T-helper 17 cell (primary cell): ENCODE data around the gene HOXB4. TPM values are rescaled to one million over a fixed set of nuclear protein-coding genes. Genes with fewer than 3 reads are reported as not detected.

Source experiments
- ATAC-seq: fragments of 150-1000 bp; cut with Tn5 transposase; 2 replicates; pipeline ENCODE4 v1.10.0; 2021; ENCODE audit warnings: mild to moderate bottlenecking, moderate library complexity
- DNase-seq, 3 donors: peaks; one replicate each; pipeline versions ENCODE4 v3.0.0 to v3.0.0-alpha.2; 2020 to 2021
- H3K9me3 ChIP-seq: one replicate; pipeline ENCODE4 v1.7.0; 2013; ENCODE audit warnings: low read length, mild to moderate bottlenecking; ENCODE audit not compliant: control insufficient read depth, poor library complexity, severe bottlenecking
- H3K27ac Mint-ChIP-seq: one replicate; pipeline ENCODE4 v1.8.0; 2022; ENCODE audit warnings: mild to moderate bottlenecking, moderate library complexity, mixed read lengths
- H3K27me3 Mint-ChIP-seq: one replicate; pipeline ENCODE4 v1.8.0; 2022; ENCODE audit warnings: mixed read lengths
- H3K36me3 Mint-ChIP-seq: one replicate; pipeline ENCODE4 v1.8.0; 2022; ENCODE audit warnings: low read depth, mixed read lengths
- H3K4me1 Mint-ChIP-seq: one replicate; pipeline ENCODE4 v1.8.0; 2022; ENCODE audit warnings: mild to moderate bottlenecking, mixed read lengths
- H3K4me3 Mint-ChIP-seq: one replicate; pipeline ENCODE4 v1.8.0; 2022; ENCODE audit warnings: mild to moderate bottlenecking, moderate library complexity, mixed read lengths
- total RNA-seq, 4 donors: library from RNA in 2 of 4; stranded (reverse) in 2 of 4; gene quantifications; one replicate each; pipeline ENCODE4 v1.2.3 and lab custom pipeline; 2022 to 2026

The HOXB4 gene
- total RNA-seq, 2 donors from 2014 or later: 0.91 to 1.8 TPM

DNA sequence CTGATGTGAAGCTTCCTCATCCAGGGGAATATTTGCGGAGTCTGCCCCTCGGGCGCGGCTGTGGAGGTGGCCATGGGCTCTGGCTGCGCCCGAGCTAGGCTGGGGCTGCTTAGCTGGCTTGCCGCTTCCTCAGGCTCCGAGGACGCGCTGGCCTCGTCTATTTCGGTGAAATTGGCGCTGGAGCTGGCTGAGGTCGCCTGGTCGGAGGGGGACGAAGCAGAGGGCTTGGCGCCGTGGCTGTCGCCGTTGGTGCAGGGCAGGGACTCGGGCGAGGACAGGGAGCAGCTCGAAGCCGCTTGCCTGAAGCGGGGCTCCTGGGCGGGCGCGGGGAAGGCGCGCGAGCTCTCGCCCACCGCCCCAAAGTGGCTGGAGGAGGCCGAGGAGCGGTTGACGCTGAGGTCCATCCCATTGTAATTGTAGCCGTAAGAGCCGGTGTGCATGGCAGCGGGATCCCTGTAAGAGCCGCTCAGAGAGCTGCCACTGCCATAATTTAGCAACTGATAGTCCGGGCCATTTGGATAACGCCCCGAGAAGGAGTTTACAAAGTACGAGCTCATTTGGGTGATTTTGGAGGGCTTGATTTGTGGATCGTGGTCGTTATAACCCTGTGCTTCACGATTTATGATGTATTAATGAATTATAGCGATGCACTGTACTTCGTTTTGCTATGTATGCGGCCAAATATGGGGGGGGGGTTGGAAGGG, 15.1 kb upstream of the HOXB4 start, which contains the start of gene HOXB5:
Gene HOXB5 (minus strand): TSS at position 654 of the 704 bp plus-strand sequence. CDS start 97 bp downstream, at position 557.
- Mint-ChIP-seq H3K27ac (peak within 1 kb of the TSS; percentile 49), H3K4me1 (peaks cover 40% of the 10 kb centered on the region), H3K27me3 (peaks cover 93% of the 10 kb centered on the region), H3K4me3 (peak within 1 kb of the TSS; percentile 88), H3K36me3 (peaks cover 6% of the 10 kb centered on the region)
- no peaks in the 10 kb centered on the region for H3K9me3 ChIP-seq
- DNase-seq (no peak), ATAC-seq (peak; percentile 32)

DNA sequence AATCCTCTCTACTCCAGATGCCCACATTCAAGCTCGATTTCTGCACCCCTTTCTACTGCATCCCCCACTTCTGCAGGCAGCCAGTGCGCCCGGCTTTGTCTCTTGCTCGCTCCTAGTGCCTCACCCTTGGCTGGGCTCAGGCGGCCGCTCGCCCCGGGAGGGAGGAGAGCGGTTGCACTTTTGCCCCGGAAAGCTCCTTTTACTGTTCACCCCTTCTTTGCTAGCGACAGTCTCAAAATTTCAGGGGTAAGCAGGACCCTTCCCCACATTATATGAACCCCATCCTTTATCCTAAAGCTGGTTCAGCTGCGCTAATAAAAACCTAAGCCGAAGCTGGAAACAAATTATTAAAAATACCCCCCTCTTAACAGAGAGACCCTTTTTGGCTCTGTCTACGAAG, 14.4 kb upstream of the HOXB4 start:
- peak overlapping the region; percentile 88 for H3K4me3 Mint-ChIP-seq
- no peak for DNase-seq
- peaks cover 93% of the 10 kb centered on the region for H3K27me3 Mint-ChIP-seq
- peak overlapping the region; percentile 49 for H3K27ac Mint-ChIP-seq
- no peaks in the 10 kb centered on the region for H3K9me3 ChIP-seq
- H3K36me3 Mint-ChIP-seq: peaks cover 5% of the 10 kb centered on the region
- ATAC-seq: peak; percentile 28
- H3K4me1 Mint-ChIP-seq: peaks cover 36% of the 10 kb centered on the region

DNA sequence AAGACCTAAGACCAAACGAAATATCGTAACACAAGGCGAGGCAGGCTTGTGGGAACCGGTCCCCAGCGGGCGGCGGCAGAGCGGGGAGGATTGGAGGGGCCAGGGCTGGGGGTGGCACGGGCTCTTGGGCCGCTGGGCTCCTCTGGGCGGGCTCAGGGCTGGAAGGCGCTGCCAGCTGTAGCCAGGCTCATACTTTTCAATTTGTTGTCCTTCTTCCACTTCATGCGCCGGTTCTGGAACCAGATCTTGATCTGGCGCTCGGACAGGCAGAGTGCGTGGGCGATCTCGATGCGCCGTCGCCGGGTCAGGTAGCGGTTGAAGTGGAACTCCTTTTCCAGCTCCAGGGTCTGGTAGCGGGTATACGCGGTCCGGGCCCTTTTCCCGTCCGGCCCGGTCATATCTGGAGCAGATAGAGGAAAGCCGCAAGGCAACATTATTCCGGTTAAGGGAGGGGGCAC, 13.9 kb upstream of the HOXB4 start:
- DNase-seq (no peak), ATAC-seq (no peak)
- peak overlapping the region; percentile 12 for H3K4me3 Mint-ChIP-seq
- peaks cover 93% of the 10 kb centered on the region for H3K27me3 Mint-ChIP-seq
- peaks cover 33% of the 10 kb centered on the region for H3K4me1 Mint-ChIP-seq
- H3K9me3 ChIP-seq: no peaks in the 10 kb centered on the region
- peaks cover 4% of the 10 kb centered on the region for H3K36me3 Mint-ChIP-seq
- no peak overlapping the region for H3K27ac Mint-ChIP-seq

DNA sequence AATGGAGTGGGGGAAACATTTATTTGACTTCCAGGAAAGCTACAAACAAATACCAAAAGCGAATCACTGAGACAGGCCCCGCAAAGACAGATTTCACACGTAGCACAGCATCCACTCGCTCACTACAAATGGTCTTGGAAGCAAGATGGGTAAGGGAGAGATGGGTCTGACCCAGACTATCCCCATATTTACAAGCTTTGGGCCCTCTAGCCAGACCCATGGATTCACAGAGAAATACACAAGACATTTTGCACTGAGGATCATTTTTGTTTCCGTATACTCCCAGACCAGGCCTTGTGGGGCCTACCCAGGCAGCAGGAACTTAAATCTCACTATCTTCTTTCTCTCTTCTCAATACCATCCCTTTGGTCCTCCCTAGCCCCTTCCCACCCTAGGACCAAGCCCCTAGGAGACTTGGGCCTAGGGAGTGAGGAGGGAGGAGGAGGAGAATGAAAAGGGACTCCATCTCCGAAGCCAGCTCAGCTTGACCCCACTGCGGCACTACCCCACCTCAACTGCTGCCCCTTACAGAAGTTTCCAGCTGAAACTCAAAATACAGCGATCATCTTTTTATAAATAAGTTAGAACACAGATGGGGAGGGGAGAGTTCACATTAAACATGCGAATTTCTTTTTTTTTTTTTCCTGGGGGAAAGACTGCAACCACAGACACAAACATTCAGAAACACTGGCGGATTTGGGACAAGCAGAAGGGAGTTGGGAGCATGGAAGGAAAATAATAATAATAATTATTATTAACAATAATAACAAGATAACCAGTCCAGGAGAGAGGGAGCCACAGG, 13.3 kb upstream of the HOXB4 start:
- Mint-ChIP-seq H3K4me3 (peak overlapping the region; percentile 12), H3K27me3 (peaks cover 93% of the 10 kb centered on the region), H3K4me1 (peaks cover 27% of the 10 kb centered on the region), H3K27ac (no peak overlapping the region), H3K36me3 (peaks cover 3% of the 10 kb centered on the region)
- ATAC-seq (no peak), DNase-seq (no peak)
- H3K9me3 ChIP-seq: no peaks in the 10 kb centered on the region

DNA sequence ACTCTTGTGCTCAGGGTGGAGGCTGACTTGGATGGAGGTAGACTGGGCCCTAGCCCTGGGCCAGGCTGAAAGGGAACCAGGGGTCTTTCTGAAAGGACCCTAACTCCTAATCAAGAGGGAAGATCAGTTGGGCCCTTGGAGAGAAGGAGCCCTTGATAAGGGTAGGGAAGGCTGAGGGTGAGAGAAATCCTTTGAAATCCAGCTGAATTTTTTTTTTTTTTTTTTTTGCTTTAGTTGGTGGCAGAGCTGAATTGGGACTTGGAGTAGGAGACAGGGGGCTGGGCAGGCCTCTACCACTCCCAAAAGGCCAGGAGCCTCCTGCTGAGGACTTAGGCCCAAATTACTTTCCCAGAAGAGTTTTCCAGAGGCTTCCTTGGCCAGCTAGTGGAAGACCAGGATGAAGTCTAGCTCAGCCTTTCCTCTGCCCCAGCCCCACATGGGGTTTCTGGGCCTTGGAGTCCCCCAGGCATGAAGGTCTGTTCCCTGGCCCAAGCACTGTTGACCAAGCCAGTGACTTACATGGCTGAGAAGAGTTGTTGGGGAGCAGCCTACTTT, 12.5 kb upstream of the HOXB4 start:
- Mint-ChIP-seq H3K36me3 (peaks cover 2% of the 10 kb centered on the region), H3K4me1 (peaks cover 28% of the 10 kb centered on the region), H3K27ac (peak overlapping the region; percentile 11), H3K27me3 (peaks cover 93% of the 10 kb centered on the region), H3K4me3 (no peak overlapping the region)
- no peak for ATAC-seq
- no peak for DNase-seq
- H3K9me3 ChIP-seq: no peaks in the 10 kb centered on the region

DNA sequence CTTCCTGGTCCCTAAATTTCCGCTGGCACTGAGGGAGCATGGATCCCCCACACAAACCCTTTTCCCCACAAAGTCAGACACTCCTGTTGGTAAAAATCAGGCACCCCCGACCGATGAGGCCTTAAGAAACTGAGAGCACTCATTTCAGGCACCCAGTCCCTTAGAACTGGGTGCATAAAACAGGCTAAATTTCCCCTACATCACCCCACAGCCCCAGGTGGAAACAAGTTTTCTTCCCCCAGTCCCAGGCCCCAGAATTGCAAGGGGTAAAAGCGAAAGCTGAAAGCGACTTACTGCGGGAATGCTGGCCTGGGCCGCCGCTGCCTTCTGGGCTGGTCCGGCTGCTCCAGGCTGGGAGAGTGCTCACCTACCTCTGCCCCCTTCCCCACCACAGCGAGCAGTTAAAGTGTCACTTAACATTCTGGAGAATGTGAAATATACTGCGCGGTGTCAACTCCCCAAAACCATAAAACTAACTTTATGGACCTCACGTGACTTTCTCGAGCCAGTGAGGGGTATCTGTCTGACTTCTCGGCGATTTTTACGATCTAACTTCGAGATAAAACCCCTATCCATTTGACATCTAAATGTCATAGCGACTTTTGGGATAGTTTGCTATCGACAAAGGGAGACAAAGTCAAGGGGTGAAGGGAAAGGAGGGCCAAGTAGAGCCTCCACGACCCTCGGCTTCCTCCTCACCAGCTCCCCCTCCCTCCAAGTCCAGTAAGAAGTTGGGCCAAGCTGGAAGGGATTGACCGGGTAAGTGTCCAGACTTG, 11.9 kb upstream of the HOXB4 start, which contains the start of gene HOXB3:
Gene HOXB3 (minus strand): TSS at position 411 of the 776 bp plus-strand sequence. CDS start 37,767 bp downstream, outside the sequence.
- no peaks in the 10 kb centered on the region for H3K9me3 ChIP-seq
- no peak for ATAC-seq
- Mint-ChIP-seq H3K4me1 (peaks cover 35% of the 10 kb centered on the region), H3K4me3 (no peak within 1 kb of the TSS), H3K36me3 (peaks cover 2% of the 10 kb centered on the region), H3K27me3 (peaks cover 93% of the 10 kb centered on the region), H3K27ac (peak within 1 kb of the TSS; percentile 11)
- no peak for DNase-seq

DNA sequence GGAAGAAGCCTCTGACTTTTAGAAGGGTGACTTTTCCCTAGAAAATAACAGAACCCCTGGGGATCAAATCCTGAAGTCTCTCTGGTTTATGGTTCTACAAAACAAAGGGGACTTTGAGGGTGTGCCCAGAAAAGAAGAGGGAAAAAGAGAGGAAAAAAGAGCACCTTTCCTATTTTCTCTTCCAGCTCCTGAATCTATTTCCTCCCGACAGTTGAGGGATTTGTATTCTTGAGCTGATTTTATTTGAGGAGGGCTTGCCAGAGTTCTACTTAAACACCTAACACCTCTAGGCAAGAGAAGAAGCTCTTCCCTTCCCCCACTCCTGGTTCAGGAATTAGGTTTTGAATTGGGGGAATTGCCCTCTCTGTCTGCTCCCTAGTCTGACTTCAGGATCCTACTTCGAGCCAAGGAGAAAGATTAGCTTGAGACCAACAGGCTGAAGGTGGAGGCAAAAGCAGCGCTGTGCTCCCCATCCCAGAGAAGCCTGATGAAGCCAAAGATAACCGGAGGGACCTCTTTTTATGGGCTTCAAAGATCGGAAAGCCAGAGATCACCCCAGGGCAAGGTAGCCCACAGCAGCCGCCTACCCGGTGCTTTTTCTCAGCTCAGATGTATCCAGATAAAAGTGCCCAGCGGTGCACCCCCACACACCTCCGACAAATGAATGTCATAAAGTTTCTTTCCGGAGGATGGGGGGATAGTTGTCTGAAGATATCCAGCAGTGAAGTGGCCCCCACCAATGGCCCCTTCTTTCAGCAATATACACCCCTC, 11.1 kb upstream of the HOXB4 start:
- Mint-ChIP-seq H3K36me3 (peaks cover 2% of the 10 kb centered on the region), H3K4me3 (no peak overlapping the region), H3K27ac (no peak overlapping the region), H3K27me3 (peaks cover 88% of the 10 kb centered on the region), H3K4me1 (peaks cover 40% of the 10 kb centered on the region)
- no peaks in the 10 kb centered on the region for H3K9me3 ChIP-seq
- DNase-seq (no peak), ATAC-seq (no peak)

DNA sequence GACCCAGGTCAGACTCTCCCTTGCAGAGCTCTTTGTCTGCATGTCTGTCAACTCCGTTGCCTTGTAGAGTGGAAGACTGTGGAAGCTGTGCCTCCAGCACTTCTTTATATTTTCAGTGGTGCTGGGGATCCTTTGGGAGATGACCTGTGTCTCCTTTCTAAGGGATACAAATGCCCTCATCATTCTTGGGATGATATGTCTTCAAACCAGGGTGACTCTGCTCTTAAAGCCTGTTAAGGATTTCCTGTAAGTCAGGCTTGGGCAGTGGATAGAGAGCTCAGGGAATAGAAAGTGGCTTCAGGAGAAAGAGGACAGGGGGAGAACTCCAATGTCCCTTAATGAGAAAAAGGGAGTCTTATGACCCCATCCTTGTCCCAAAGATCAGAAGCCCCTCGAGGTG, 10.4 kb upstream of the HOXB4 start:
- Mint-ChIP-seq H3K4me1 (peaks cover 34% of the 10 kb centered on the region), H3K27ac (no peak overlapping the region), H3K27me3 (peaks cover 90% of the 10 kb centered on the region), H3K4me3 (no peak overlapping the region), H3K36me3 (peaks cover 2% of the 10 kb centered on the region)
- ATAC-seq: no peak
- no peak for DNase-seq
- H3K9me3 ChIP-seq: no peaks in the 10 kb centered on the region

DNA sequence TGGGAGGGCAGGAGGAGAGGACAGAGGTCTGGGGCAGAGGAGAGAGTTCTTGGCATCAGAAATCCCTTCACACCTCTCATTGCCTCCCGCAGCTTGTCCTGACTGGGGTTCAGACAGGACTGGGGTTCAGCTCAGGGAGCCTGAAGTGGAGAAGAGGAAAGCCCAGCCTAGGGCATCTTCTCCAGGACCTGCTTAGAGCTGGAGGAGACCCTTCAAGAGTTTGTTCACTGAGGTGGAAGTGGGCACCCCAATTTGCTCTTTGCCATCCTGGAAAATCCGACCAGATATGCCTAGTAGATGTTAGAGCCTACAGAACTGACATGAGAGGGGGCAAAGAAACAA, 9.9 kb upstream of the HOXB4 start:
- no peak overlapping the region for H3K4me3 Mint-ChIP-seq
- H3K36me3 Mint-ChIP-seq: peaks cover 2% of the 10 kb centered on the region
- DNase-seq (no peak), ATAC-seq (no peak)
- peaks cover 31% of the 10 kb centered on the region for H3K4me1 Mint-ChIP-seq
- H3K27me3 Mint-ChIP-seq: peaks cover 92% of the 10 kb centered on the region
- H3K27ac Mint-ChIP-seq: no peak overlapping the region
- no peaks in the 10 kb centered on the region for H3K9me3 ChIP-seq

DNA sequence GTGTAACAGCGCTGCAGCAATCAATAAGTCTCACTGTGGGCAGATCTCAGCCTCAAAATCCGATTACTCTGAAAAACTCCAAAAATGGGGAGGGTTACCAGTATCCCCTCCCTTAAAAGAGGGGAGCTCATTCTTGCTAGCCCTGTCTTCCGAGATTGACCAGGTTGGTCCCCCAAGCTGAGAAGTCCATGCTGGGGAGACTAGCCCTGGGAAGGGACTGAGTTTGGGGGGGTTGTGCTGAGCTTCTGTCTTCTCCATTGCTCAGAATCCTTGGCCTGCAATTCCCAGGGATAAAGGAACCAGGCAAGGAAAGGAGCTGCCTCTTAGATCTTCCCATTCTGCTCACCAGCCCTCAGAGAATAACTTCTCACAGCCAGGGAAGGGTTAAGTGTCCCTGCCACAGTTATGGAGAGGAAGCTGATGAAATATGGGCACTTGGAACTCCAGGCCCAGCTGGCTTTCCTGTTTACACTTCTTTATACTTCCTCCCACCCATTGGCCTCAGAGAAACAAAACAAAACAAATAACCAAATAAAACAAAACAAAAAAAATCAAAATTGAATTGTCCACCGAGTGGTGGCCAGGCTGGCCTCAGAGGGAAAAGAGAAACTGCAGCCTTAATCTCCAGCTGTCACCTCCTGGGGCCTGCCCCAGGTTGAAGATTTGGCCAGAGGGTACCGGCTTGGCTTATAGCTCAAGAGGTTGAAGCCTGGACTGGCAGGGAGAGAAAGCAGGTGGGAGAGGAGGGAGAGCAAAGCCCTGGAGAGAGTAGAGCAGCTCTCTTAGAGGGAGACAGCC, 9.3 kb upstream of the HOXB4 start:
- no peaks in the 10 kb centered on the region for H3K9me3 ChIP-seq
- Mint-ChIP-seq H3K4me3 (no peak overlapping the region), H3K4me1 (peaks cover 28% of the 10 kb centered on the region), H3K27me3 (peaks cover 92% of the 10 kb centered on the region), H3K27ac (no peak overlapping the region), H3K36me3 (peaks cover 2% of the 10 kb centered on the region)
- ATAC-seq (no peak), DNase-seq (no peak)

DNA sequence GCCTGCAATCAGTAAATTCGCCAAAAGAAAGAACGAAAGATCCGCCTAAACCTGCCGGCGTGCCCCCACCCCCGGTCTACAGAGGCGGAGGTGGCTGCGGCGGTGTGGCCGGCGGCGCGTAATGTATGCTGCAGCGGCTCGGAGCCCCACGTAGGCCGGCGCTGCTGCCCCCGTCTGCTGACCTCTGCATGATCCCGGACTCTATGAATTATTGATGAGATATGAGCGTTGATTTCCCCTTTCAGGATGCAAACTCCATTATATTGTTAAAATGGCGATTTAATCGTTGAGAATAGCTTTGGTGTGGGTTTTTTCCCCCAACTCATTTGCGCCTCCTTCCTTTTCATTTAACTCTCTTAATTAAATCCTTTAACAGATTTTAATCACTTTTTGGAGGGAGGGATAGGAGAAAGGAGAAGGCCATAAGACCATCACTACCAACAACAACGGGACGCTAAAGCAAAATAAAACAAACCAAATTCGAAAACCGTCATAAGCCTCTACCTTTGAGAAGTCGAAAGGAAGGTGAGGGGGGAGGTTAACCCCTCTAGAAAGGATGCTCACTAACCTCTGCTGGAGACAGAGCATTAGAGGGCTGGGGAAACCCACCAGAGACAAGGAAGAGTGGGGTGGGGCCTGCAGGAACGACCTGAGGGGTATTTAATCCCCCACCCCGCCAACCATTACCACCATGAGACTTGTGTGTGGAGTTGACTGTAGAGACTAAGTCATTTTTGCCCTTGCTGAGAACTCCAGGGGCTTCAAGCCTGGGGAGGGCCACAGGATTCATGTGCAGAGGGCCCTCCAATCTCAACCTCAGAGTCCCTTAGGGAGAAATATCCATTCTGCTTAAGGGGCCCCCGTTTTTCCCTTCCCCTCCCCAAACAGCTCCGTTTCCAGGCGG, 8.5 kb upstream of the HOXB4 start:
- peaks cover 94% of the 10 kb centered on the region for H3K27me3 Mint-ChIP-seq
- peaks cover 2% of the 10 kb centered on the region for H3K36me3 Mint-ChIP-seq
- no peaks in the 10 kb centered on the region for H3K9me3 ChIP-seq
- peaks cover 29% of the 10 kb centered on the region for H3K4me1 Mint-ChIP-seq
- ATAC-seq (no peak), DNase-seq (no peak)
- H3K27ac Mint-ChIP-seq: peak overlapping the region; percentile 96
- H3K4me3 Mint-ChIP-seq: peak overlapping the region; percentile 96
